GM23248 (cell line): ENCODE measurements around the gene ZBED3.

Experiments used
- EZH2 ChIP-seq: fragments of 200-600 bp; sonication (generic); IDR thresholded peaks from 2 replicates; pipeline ENCODE4 v1.6.1; 2018; ENCODE audit warnings: antibody characterized with exemption, mild to moderate bottlenecking; ENCODE audit not compliant: insufficient read depth, poor library complexity, severe bottlenecking
- EZH2phosphoT487 ChIP-seq: fragments of 200-600 bp; sonication (generic); IDR thresholded peaks from 2 replicates; pipeline ENCODE4 v1.6.1; 2018; ENCODE audit warnings: antibody characterized with exemption, moderate library complexity, mild to moderate bottlenecking, low read depth; ENCODE audit not compliant: insufficient read depth

- TF ChIP-seq EZH2phosphoT487 (no peak), EZH2 (no peak)
These were observed 8.1 kb upstream of the ZBED3 start for GRCh38 chr5:77095189-77095588.
